Heart right ventricle (tissue), 16 donors: ENCODE measurements around the gene USP20. TPM values are rescaled to one million over a fixed set of nuclear protein-coding genes. Genes with fewer than 3 reads are reported as not detected.

Source experiments
- ATAC-seq, 8 donors: fragments of 200-7000 bp; cut with Tn5 transposase; one replicate each; pipeline ENCODE4 v1.9.1; 2020; ENCODE audit warnings: mild to moderate bottlenecking in 8 of 8, moderate library complexity in 8 of 8, moderate number of reproducible peaks in 1 of 8
- DNase-seq, 2 donors: peaks; one replicate each; pipeline ENCODE4 v3.0.0-alpha.2; 2020
- H3K27ac ChIP-seq, 10 donors: fragments of 200-600 bp; sonication (generic) in 2 of 10; one replicate each; pipeline versions ENCODE4 v1.5.0 to v1.8.0; 2020 to 2022; ENCODE audit warnings: mild to moderate bottlenecking in 3 of 10
- H3K27me3 ChIP-seq, 7 donors: fragments of 200-600 bp; one replicate each; pipeline ENCODE4 v1.8.0; 2021 to 2022; ENCODE audit warnings: mild to moderate bottlenecking in 2 of 7
- H3K36me3 ChIP-seq, 9 donors: fragments of 200-600 bp; sonication (generic) in 1 of 9; one replicate each; pipeline versions ENCODE4 v1.5.0 to v1.8.0; 2020 to 2022; ENCODE audit warnings: mild to moderate bottlenecking in 2 of 9
- H3K4me1 ChIP-seq, 9 donors: fragments of 200-600 bp; sonication (generic) in 1 of 9; one replicate each; pipeline versions ENCODE4 v1.5.0 to v1.8.0; 2020 to 2022; ENCODE audit warnings: mild to moderate bottlenecking in 4 of 9
- H3K4me3 ChIP-seq, 10 donors: fragments of 200-600 bp; sonication (generic) in 2 of 10; one replicate each; pipeline versions ENCODE4 v1.5.0 to v1.8.0; 2020 to 2022; ENCODE audit warnings: mild to moderate bottlenecking in 7 of 10, moderate library complexity in 2 of 10
- H3K9me3 ChIP-seq, 11 donors: fragments of 200-600 bp in 10 of 11; sonication (generic) in 2 of 11; one replicate each; pipeline versions ENCODE4 v1.5.0 to v1.8.0; 2013 to 2022; ENCODE audit warnings: mild to moderate bottlenecking in 2 of 11, control low read depth in 1 of 11, moderate library complexity in 1 of 11
- CTCF ChIP-seq, 9 donors: fragments of 200-600 bp; sonication (generic) in 2 of 9; IDR thresholded peaks; one replicate each; pipeline versions ENCODE4 v1.5.0 to v1.8.0; 2021 to 2022; ENCODE audit warnings: antibody characterized with exemption in 9 of 9, mild to moderate bottlenecking in 5 of 9, moderate library complexity in 1 of 9
- WGBS, 2 donors: extraction: QIAGEN DNeasy Blood & Tissue Kit; methylation state at CpG; one replicate each; pipeline ENCODE4 v1.1.7; 2013; ENCODE audit warnings: inconsistent platforms in 1 of 2; 5-methylcytosine and 5-hydroxymethylcytosine counted together
- intact Hi-C, 10 donors: fragments of 100-400 bp; cut with DNase I; formaldehyde crosslinking; loops; one replicate each; pipeline versions ENCODE4 v1.11.1 to v1.14.2; 2022
- polyA plus RNA-seq, 2 donors: library from polyadenylated mRNA; stranded (reverse); fragments of 200-250 nt; gene quantifications; one replicate each; pipeline ENCODE4 v1.2.3, GENCODE V29; 2013
- total RNA-seq, 10 donors: library from RNA; stranded (reverse); fragmentation: NEBNext Ultra II Directional in 3 of 10; extraction: Animal tissue kit (Norgen Biotek cat#: 25700) in 3 of 10; gene quantifications; one replicate each; pipeline versions ENCODE4 v1.2.1 to v1.2.4, GENCODE V29; 2021 to 2023
- donor health status: Arrhythmogenic right ventricular cardiomyopathy.
- donor health status: ischemic (EF 13 %, LVEDD 7.1; RV severe dilation, severe dysfunction).
- donor health status: healthy with polysubstance abuse.
- donor health status: DM: no; HTN: yes; CAD: no.
- donor health status: DM: no; HTN: no; CAD: no.
- donor health status: ischemic (EF 25% LVEDD 6.9; RV normal size, moderate dysfunction).
- donor health status: ischemic (EF 25% LVEDD 5.7; RV mildly dilated, moderate dysfunction).
- donor health status: healthy.
- donor health status: DM: yes; HTN: yes; CAD: no.
- donor health status: Ischemic cardiomyopathy.
- donor health status: ischemic (EF 35%, LVEDD 5.7; RV mildly dilated, moderate dysfunction).
- donor health status: nonischemic (EF 11% LVEDD 7.7; RV severe dilation, severe dysfunction).
- donor health status: DM: yes; HTN: yes; CAD: no.
- donor health status: PGD.
- donor health status: ischemic (EF 29% LVEDD 5.4; RV normal size, mild dysfunction).
- donor health status: nonischemic (EF 23%, LVEDD 6.1; RV moderate dilation, normal function).

Gene USP20
- total and polyA plus RNA-seq, 12 donors: 10.9 to 16.8 (median 12.5) TPM

GRCh38 chr9:129878291-129878690 is 43.0 kb downstream of the USP20 start:
- no peak overlapping the region for H3K27ac ChIP-seq
- H3K4me3 ChIP-seq: no peak overlapping the region
- H3K4me1 ChIP-seq: no peaks in the 10 kb centered on the region
- TF ChIP-seq CTCF (IDR thresholded peaks at IDR 0.05): no peak
- no peaks in the 10 kb centered on the region for H3K27me3 ChIP-seq
- DNase-seq (no peak), ATAC-seq (no peak)
- intact Hi-C loops: no loop called here
- peaks cover 0 to 45% (median 0%) of the 10 kb centered on the region in 9 donors for H3K36me3 ChIP-seq
- 95 to 97% methylated on average over 11 of the region's 11 CpGs for WGBS, 2 donors
- H3K9me3 ChIP-seq: no peaks in the 10 kb centered on the region

GRCh38 chr9:129879103-129879699 is 43.9 kb downstream of the USP20 start:
- intact Hi-C loops: no loop called here
- TF ChIP-seq CTCF (IDR thresholded peaks at IDR 0.05): no peak
- no peak overlapping the region for H3K4me3 ChIP-seq
- H3K27ac ChIP-seq: no peak overlapping the region
- WGBS, 2 donors: 86 to 87% methylated on average over 17 of the region's 17 CpGs
- peaks cover 5 to 8% (median 5%) of the 10 kb centered on the region in 9 donors for H3K4me1 ChIP-seq
- H3K9me3 ChIP-seq: no peaks in the 10 kb centered on the region
- no peaks in the 10 kb centered on the region for H3K27me3 ChIP-seq
- H3K36me3 ChIP-seq: peaks cover 0 to 38% (median 0%) of the 10 kb centered on the region in 9 donors
- ATAC-seq (no peak), DNase-seq (no peak)

- DNase-seq (no peak), ATAC-seq (no peak)
- Histone ChIP-seq H3K4me1 (peaks cover 5 to 18% (median 15%) of the 10 kb centered on the region in 9 donors), H3K9me3 (no peaks in the 10 kb centered on the region), H3K36me3 (peaks cover 0 to 29% (median 0%) of the 10 kb centered on the region in 9 donors), H3K27ac (no peak overlapping the region), H3K4me3 (no peak overlapping the region), H3K27me3 (no peaks in the 10 kb centered on the region)
- 94% methylated on average over 31 of the region's 31 CpGs for WGBS, 2 donors
- intact Hi-C loops: loop anchor here in 7 of 10 donors (5.0 to 10.0 kb wide), 6 partner anchors 85 to 357 kb away; partner anchors contain the start of gene GPR107 (in 1 of the 7)
- TF ChIP-seq CTCF (IDR thresholded peaks at IDR 0.05): no peak
Observed at GRCh38 chr9:129879991-129880653, 44.9 kb downstream of the USP20 start.

GRCh38 chr9:129880654-129881546 is 45.6 kb downstream of the USP20 start:
- intact Hi-C loops: loop anchor here in 7 of 10 donors (5.0 to 10.0 kb wide), 6 partner anchors 84 to 356 kb away; partner anchors contain the start of gene GPR107 (in 1 of the 7)
- no peak for ATAC-seq
- Histone ChIP-seq H3K36me3 (peaks cover 0 to 21% (median 0%) of the 10 kb centered on the region in 9 donors), H3K9me3 (no peaks in the 10 kb centered on the region), H3K4me1 (peaks cover 5 to 25% (median 22%) of the 10 kb centered on the region in 9 donors), H3K4me3 (no peak overlapping the region), H3K27me3 (no peaks in the 10 kb centered on the region), H3K27ac (peak overlapping the region in 1 of 10 donors; percentile 15)
- DNase-seq: no peak
- 74 to 78% methylated on average over 28 of the region's 28 CpGs for WGBS, 2 donors
- TF ChIP-seq CTCF (IDR thresholded peaks at IDR 0.05): no peak
